Spinal cord (tissue), 4 donors: ENCODE results near the gene EGFL7. TPM values are rescaled to one million over a fixed set of nuclear protein-coding genes. Genes with fewer than 3 reads are reported as not detected.

Experiments
- polyA plus RNA-seq, 2 donors: library from polyadenylated mRNA; unstranded; fragments of 120-200 nt; gene quantifications; one replicate each; pipeline ENCODE4 v1.2.1, GENCODE V29; 2013; ENCODE audit not compliant: insufficient read length in 2 of 2
- small RNA-seq: library from RNA; depleted of rRNA; stranded (forward); fragments of <200 nt; gene quantifications from one replicate; pipeline ENCODE3, GENCODE V24; 2014; ENCODE audit warnings: low replicate concordance
- total RNA-seq, 2 donors: library from RNA; depleted of rRNA in 1 of 2; stranded (reverse); fragments of 120-200 nt in 1 of 2; fragments of >200 nt in 1 of 2; gene quantifications; one replicate each; pipeline versions ENCODE4 v1.2.3 to v1.2.4, GENCODE V29; 2013 to 2014

EGFL7 gene
- total and polyA plus RNA-seq, 4 donors = 21.9 to 93.5 (median 52.1) TPM

Small RNA genes lying within 50 kb of the gene (small RNA-seq; reads per million reads assigned to genes)
- 2,859 reads per million, percentile 100 among the genes with 10 or more reads in this experiment for gene MIR126

Other genes starting within 250 kb of the EGFL7 start
- gene INPP5E, start 223.1 kb upstream of the EGFL7 start, total RNA-seq = 10 to 100 TPM in 1 of 2 donors, 1 to 10 TPM in 1; 7.7 to 13.3 TPM
- gene INPP5E, start 223.1 kb upstream of the EGFL7 start, polyA plus RNA-seq = 10 to 100 TPM; 33.4 to 33.5 TPM
- gene SEC16A, start 179.9 kb upstream of the EGFL7 start, total RNA-seq = 10 to 100 TPM; 25.1 to 29.9 TPM
- gene SEC16A, start 179.9 kb upstream of the EGFL7 start, polyA plus RNA-seq = 10 to 100 TPM; 60.3 to 60.9 TPM
- 10 to 100 TPM; 28.2 to 37.8 TPM for gene NOTCH1, start 116.9 kb upstream of the EGFL7 start, total RNA-seq
- 10 to 100 TPM; 62.2 to 75.9 TPM for gene NOTCH1, start 116.9 kb upstream of the EGFL7 start, polyA plus RNA-seq
- 10 to 100 TPM in 1 of 2 donors, 1 to 10 TPM in 1; 8.7 to 14.3 TPM for gene AGPAT2, start 24.5 kb downstream of the EGFL7 start, total RNA-seq
- 10 to 100 TPM in 1 of 2 donors, 1 to 10 TPM in 1; 9.1 to 11.0 TPM for gene AGPAT2, start 24.5 kb downstream of the EGFL7 start, polyA plus RNA-seq
- 10 to 100 TPM; 24.9 to 47.8 TPM for gene DIPK1B, start 49.7 kb downstream of the EGFL7 start, total RNA-seq
- 10 to 100 TPM; 63.5 to 65.0 TPM for gene DIPK1B, start 49.7 kb downstream of the EGFL7 start, polyA plus RNA-seq
- not detected for gene LCN10, start 80.0 kb downstream of the EGFL7 start, total RNA-seq
- gene LCN10, start 80.0 kb downstream of the EGFL7 start, polyA plus RNA-seq = not detected
- not detected for gene LCN6, start 85.6 kb downstream of the EGFL7 start, total RNA-seq
- gene LCN6, start 85.6 kb downstream of the EGFL7 start, polyA plus RNA-seq = not detected
- not detected for gene LCN8, start 95.3 kb downstream of the EGFL7 start, total RNA-seq
- gene LCN8, start 95.3 kb downstream of the EGFL7 start, polyA plus RNA-seq = not detected
- gene LCN15, start 101.6 kb downstream of the EGFL7 start, total RNA-seq = not detected
- under 1 TPM in 1 of 2 donors, not detected in 1; 0.14 TPM for gene LCN15, start 101.6 kb downstream of the EGFL7 start, polyA plus RNA-seq
- 10 to 100 TPM; 38.9 to 76.9 TPM for gene TMEM141, start 128.4 kb downstream of the EGFL7 start, total RNA-seq
- gene TMEM141, start 128.4 kb downstream of the EGFL7 start, polyA plus RNA-seq = 10 to 100 TPM; 51.7 to 55.4 TPM
- gene CCDC183, start 133.4 kb downstream of the EGFL7 start, total RNA-seq = 1 to 10 TPM in 1 of 2 donors, under 1 TPM in 1; 0.89 to 3.0 TPM
- 1 to 10 TPM; 3.4 to 7.2 TPM for gene CCDC183, start 133.4 kb downstream of the EGFL7 start, polyA plus RNA-seq
- 10 to 100 TPM; 34.8 to 49.1 TPM for gene RABL6, start 145.0 kb downstream of the EGFL7 start, total RNA-seq
- 10 to 100 TPM; 86.3 to 93.5 TPM for gene RABL6, start 145.0 kb downstream of the EGFL7 start, polyA plus RNA-seq
- 1 to 10 TPM; 1.2 to 2.2 TPM for gene AJM1, start 179.6 kb downstream of the EGFL7 start, total RNA-seq
- 10 to 100 TPM; 19.3 to 20.5 TPM for gene AJM1, start 179.6 kb downstream of the EGFL7 start, polyA plus RNA-seq
- gene PHPT1, start 186.5 kb downstream of the EGFL7 start, total RNA-seq = 100 to 1,000 TPM in 1 of 2 donors, 10 to 100 TPM in 1; 81.6 to 191 TPM
- 100 to 1,000 TPM; 183 to 200 TPM for gene PHPT1, start 186.5 kb downstream of the EGFL7 start, polyA plus RNA-seq
- 1 to 10 TPM; 1.6 to 9.3 TPM for gene MAMDC4, start 189.4 kb downstream of the EGFL7 start, total RNA-seq
- 10 to 100 TPM; 15.2 to 15.9 TPM for gene MAMDC4, start 189.4 kb downstream of the EGFL7 start, polyA plus RNA-seq
- 100 to 1,000 TPM; 123 to 477 TPM for gene EDF1, start 203.4 kb downstream of the EGFL7 start, total RNA-seq
- 100 to 1,000 TPM; 392 to 409 TPM for gene EDF1, start 203.4 kb downstream of the EGFL7 start, polyA plus RNA-seq
- gene TRAF2, start 223.6 kb downstream of the EGFL7 start, total RNA-seq = 1 to 10 TPM; 7.4 to 7.5 TPM
- 10 to 100 TPM; 12.4 to 19.3 TPM for gene TRAF2, start 223.6 kb downstream of the EGFL7 start, polyA plus RNA-seq